H1 (cell line): ENCODE measurements around the gene KRT10. TPM values are rescaled to one million over a fixed set of nuclear protein-coding genes. Genes with fewer than 3 reads are reported as not detected.

Source experiments
- HDAC6 ChIP-seq: IDR thresholded peaks from one replicate; pipeline ENCODE4 v1.7.1; 2012; ENCODE audit warnings: low read depth, mild to moderate bottlenecking, inconsistent platforms, low read length, moderate library complexity
- RFX5 ChIP-seq: IDR thresholded peaks from 2 replicates; pipeline ENCODE4 v1.6.1; 2011; ENCODE audit warnings: low read depth, low read length, improper control_type of control experiment, borderline replicate concordance
- SIN3A ChIP-seq, 2 experiments: IDR thresholded peaks in 1 of 2; conservative IDR thresholded peaks in 1 of 2; 2 replicates each; pipeline ENCODE4 v1.6.1; 2011 to 2012; ENCODE audit warnings: low read length in 2 of 2, improper control_type of control experiment in 1 of 2, low read depth in 1 of 2, mild to moderate bottlenecking in 1 of 2
- SUZ12 ChIP-seq: fragments of 200-600 bp; sonication (generic); IDR thresholded peaks from 2 replicates; pipeline ENCODE4 v1.6.1; 2012; ENCODE audit warnings: mild to moderate bottlenecking, inconsistent platforms, low read length, moderate library complexity, mixed read lengths
- polyA plus RNA-seq, 7 experiments: library from polyadenylated mRNA; depleted of rRNA in 3 of 7; stranded (reverse) in 5 of 7; unstranded in 2 of 7; fragments of >200 nt in 5 of 7; fragments of 200-250 nt in 2 of 7; gene quantifications; 1 replicate in 5 of 7; 2 replicates in 1 of 7; 4 replicates in 1 of 7; pipeline versions ENCODE4 v1.2.1 to v1.2.3, GENCODE V29; 2011 to 2013; ENCODE audit warnings: missing spikeins in 2 of 7, mixed read lengths in 2 of 7
- total RNA-seq: library from RNA; stranded (reverse); fragmentation: NEBNext Ultra II Directional; extraction: Animal tissue kit (Norgen Biotek cat#: 25700); gene quantifications from 2 replicates; pipeline ENCODE4 v1.2.1, GENCODE V29; 2021

KRT10 gene
- total and polyA plus RNA-seq, 2 of the 8 experiments (the other 6 are each of a cell fraction or from before 2014, with no cell fraction given), result 3.5 to 39.4 TPM

DNA sequence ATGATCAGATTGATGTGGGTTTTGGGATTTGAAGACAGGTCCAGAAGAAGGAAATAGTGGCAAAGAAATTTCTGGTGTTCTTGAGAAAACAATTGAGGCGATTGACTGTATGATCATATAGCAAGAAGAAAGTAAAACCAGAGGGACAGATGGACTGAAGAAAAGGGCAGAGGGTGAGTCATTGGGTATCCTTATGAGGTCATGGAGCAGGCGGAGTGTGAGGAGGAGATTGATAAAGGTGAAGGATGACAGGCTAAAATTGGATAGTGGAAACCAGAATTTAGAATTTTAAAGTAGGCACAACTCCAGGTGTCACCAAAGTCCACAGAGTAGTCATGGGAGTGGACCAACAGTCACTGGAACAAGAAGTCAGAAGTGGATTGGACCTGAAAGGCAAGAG is 21.3 kb downstream of the KRT10 start (continued):
- TF ChIP-seq SIN3A (conservative IDR thresholded peaks at IDR 0.05 in 1 of 2, IDR thresholded peaks at IDR 0.05 in 1 of 2; ENCODE audit: low read depth in 1 of 2, low read length in 2 of 2), result no peak
- TF ChIP-seq SUZ12, result no peak
- TF ChIP-seq HDAC6, result no peak
- TF ChIP-seq RFX5, result no peak
